ENCODE results near the gene ANKLE2.

DNA sequence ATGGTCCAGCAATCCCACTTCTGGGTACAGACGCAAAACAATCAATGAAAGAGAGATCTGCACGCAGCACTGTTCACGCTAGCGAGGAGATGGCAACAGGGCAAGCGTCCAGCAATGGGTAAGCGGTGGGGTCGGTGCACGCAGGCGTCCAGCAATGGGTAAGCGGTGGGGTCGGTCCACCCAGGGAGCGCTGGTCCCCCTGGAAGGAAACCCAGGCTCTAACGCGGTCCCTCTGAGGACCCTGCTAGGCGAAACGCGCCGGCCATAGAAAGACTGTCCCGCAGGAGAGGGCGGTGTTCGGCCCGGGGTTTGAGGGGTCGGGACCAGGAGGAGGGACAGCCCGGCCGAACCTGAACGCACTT lies 51.6 kb downstream of the ANKLE2 start:
- TF ChIP-seq CTCF (conservative IDR thresholded peaks at IDR 0.05; ENCODE audit: low read depth, low read length), result no peak
- no peak for TF ChIP-seq EZH2 (IDR thresholded peaks at IDR 0.05; ENCODE audit: low read length, unreplicated experiment)

Data from PC-3 (cell line).